ENCODE measurements around the gene AGMO. TPM values are rescaled to one million over a fixed set of nuclear protein-coding genes. Genes with fewer than 3 reads are reported as not detected.
"Not testable (repeated sequence)": the region's sequence is repeated elsewhere in the genome, so short reads cannot be mapped to it uniquely, and the experiment has no call there.

Gene AGMO
- polyA plus RNA-seq, 1 experiment: not detected

- ChIA-PET CTCF (interaction anchor here (0.6 kb wide), 1 partner anchor 198 kb away, joined by 3 read pairs; no protein-coding TSS in a partner anchor), POLR2A (no interaction called here)
- DNase-seq (ENCODE audit: low read depth): no peak
- no peaks in the 10 kb centered on the region for H3K36me3 ChIP-seq (ENCODE audit: control insufficient read depth, insufficient read depth, low read length)
- TF ChIP-seq CTCF (IDR thresholded peaks at IDR 0.05; ENCODE audit: insufficient read depth, low read depth, low read length): no peak
- H3K27me3 ChIP-seq (ENCODE audit: control insufficient read depth, insufficient read depth, low read length): no peaks in the 10 kb centered on the region
- H3K4me3 ChIP-seq (ENCODE audit: low read depth, low read length): no peak overlapping the region
Observed at GRCh38 chr7:15525652-15526263, 36.1 kb downstream of the AGMO start.

GRCh38 chr7:15524077-15524476 lies 37.7 kb downstream of the AGMO start:
- Histone ChIP-seq H3K4me3 (ENCODE audit: low read depth, low read length) (no peak overlapping the region), H3K27me3 (ENCODE audit: control insufficient read depth, insufficient read depth, low read length) (no peaks in the 10 kb centered on the region), H3K36me3 (ENCODE audit: control insufficient read depth, insufficient read depth, low read length) (no peaks in the 10 kb centered on the region)
- ChIA-PET POLR2A (no interaction called here), CTCF (no interaction called here)
- no peak for TF ChIP-seq CTCF (IDR thresholded peaks at IDR 0.05; ENCODE audit: insufficient read depth, low read depth, low read length)
- no peak for DNase-seq (ENCODE audit: low read depth)

GRCh38 chr7:15517865-15518264 lies 44.0 kb downstream of the AGMO start:
- DNase-seq (ENCODE audit: low read depth); H3K27me3 ChIP-seq (ENCODE audit: control insufficient read depth, insufficient read depth, low read length); H3K4me3 ChIP-seq (ENCODE audit: low read depth, low read length); CTCF ChIA-PET; H3K36me3 ChIP-seq (ENCODE audit: control insufficient read depth, insufficient read depth, low read length); POLR2A ChIA-PET: not testable (repeated sequence)

GRCh38 chr7:15515252-15515651 lies 46.6 kb downstream of the AGMO start:
- Histone ChIP-seq H3K36me3 (ENCODE audit: control insufficient read depth, insufficient read depth, low read length) (no peaks in the 10 kb centered on the region), H3K27me3 (ENCODE audit: control insufficient read depth, insufficient read depth, low read length) (no peaks in the 10 kb centered on the region), H3K4me3 (ENCODE audit: low read depth, low read length) (no peak overlapping the region)
- DNase-seq (ENCODE audit: low read depth): no peak
- CTCF ChIA-PET: no interaction called here
- TF ChIP-seq CTCF (IDR thresholded peaks at IDR 0.05; ENCODE audit: insufficient read depth, low read depth, low read length): no peak
- POLR2A ChIA-PET: no interaction called here

- POLR2A ChIA-PET: no interaction called here
Observed at GRCh38 chr7:15508258-15508657, 53.6 kb downstream of the AGMO start.

More at GRCh38 chr7:15508258-15508657, 53.6 kb downstream of the AGMO start:
- H3K27me3 ChIP-seq (ENCODE audit: control insufficient read depth, insufficient read depth, low read length): no peaks in the 10 kb centered on the region
- CTCF ChIA-PET: no interaction called here
- DNase-seq (ENCODE audit: low read depth): peak; percentile 17
- no peaks in the 10 kb centered on the region for H3K36me3 ChIP-seq (ENCODE audit: control insufficient read depth, insufficient read depth, low read length)
- TF ChIP-seq CTCF (IDR thresholded peaks at IDR 0.05; ENCODE audit: insufficient read depth, low read depth, low read length): no peak
- H3K4me3 ChIP-seq (ENCODE audit: low read depth, low read length): no peak overlapping the region
